Thyroid gland (tissue), 4 donors: ENCODE results near the gene RNFT2. TPM values are rescaled to one million over a fixed set of nuclear protein-coding genes. Genes with fewer than 3 reads are reported as not detected.

Experiments used
- DNase-seq, 2 donors: peaks; one replicate each; pipeline ENCODE4 v3.0.0-alpha.2; 2019
- H3K27ac ChIP-seq, 3 donors: fragments of 200-600 bp; sonication (generic); 1 replicate in 2 of 3; 2 replicates in 1 of 3; pipeline ENCODE4 v1.5.1; 2016 to 2019; ENCODE audit warnings: mild to moderate bottlenecking in 1 of 3, moderate library complexity in 1 of 3
- H3K27me3 ChIP-seq: fragments of 200-600 bp; sonication (generic); one replicate; pipeline ENCODE4 v1.5.1; 2019
- H3K36me3 ChIP-seq, 2 donors: fragments of 200-600 bp; sonication (generic); one replicate each; pipeline ENCODE4 v1.5.1; 2016 to 2019
- H3K4me1 ChIP-seq, 2 donors: fragments of 200-600 bp; sonication (generic); one replicate each; pipeline ENCODE4 v1.5.1; 2017 to 2019
- H3K4me3 ChIP-seq, 3 donors: fragments of 200-600 bp; sonication (generic); replicated peaks in 1 of 3; 1 replicate in 2 of 3; 2 replicates in 1 of 3; pipeline ENCODE4 v1.5.1; 2016; ENCODE audit warnings: mild to moderate bottlenecking in 1 of 3
- H3K9me3 ChIP-seq: fragments of 200-600 bp; sonication (generic); one replicate; pipeline ENCODE4 v1.5.1; 2017
- CTCF ChIP-seq, 6 experiments: fragments of 200-600 bp in 3 of 6; fragments of 450-650 bp in 3 of 6; sonication (generic) in 3 of 6; IDR thresholded peaks; one replicate each; pipeline ENCODE4 v1.5.1; 2016 to 2019; ENCODE audit warnings: antibody characterized with exemption in 6 of 6, mild to moderate bottlenecking in 2 of 6, inconsistent platforms in 1 of 6, moderate library complexity in 1 of 6
- POLR2A ChIP-seq, 2 donors: fragments of 450-650 bp; IDR thresholded peaks; one replicate each; pipeline ENCODE4 v1.6.1; 2017; ENCODE audit warnings: antibody characterized with exemption in 2 of 2, mild to moderate bottlenecking in 2 of 2, moderate library complexity in 1 of 2
- WGBS, 2 donors: methylation state at CpG; one replicate each; pipeline ENCODE4 v1.1.5; 2017; 5-methylcytosine and 5-hydroxymethylcytosine counted together
- intact Hi-C: fragments of 100-400 bp; cut with DNase I; formaldehyde crosslinking; loops from one replicate; pipeline ENCODE4 v1.15.1; 2023
- total RNA-seq, 4 donors: library from RNA; depleted of rRNA; stranded (reverse); fragments of >200 nt; gene quantifications; one replicate each; pipeline ENCODE4 v1.2.3, GENCODE V29; 2016

RNFT2 gene
- total RNA-seq, 4 donors from 2014 or later = 2.3 to 5.0 (median 4.5) TPM

- no peak overlapping the region for H3K27ac ChIP-seq
- 67 to 69% methylated on average over 8 of the region's 8 CpGs for WGBS, 2 donors
Measured at GRCh38 chr12:116821291-116821690, 83.2 kb downstream of the RNFT2 start.

GRCh38 chr12:116827432-116827831, 89.3 kb downstream of the RNFT2 start:
- H3K4me1 ChIP-seq = no peaks in the 10 kb centered on the region
- H3K27ac ChIP-seq = no peak overlapping the region
- H3K9me3 ChIP-seq = no peaks in the 10 kb centered on the region
- H3K4me3 ChIP-seq = no peak overlapping the region
- no peak for TF ChIP-seq POLR2A (IDR thresholded peaks at IDR 0.05)
- TF ChIP-seq CTCF (IDR thresholded peaks at IDR 0.05) = no peak
- intact Hi-C loops = no loop called here
- H3K36me3 ChIP-seq = no peaks in the 10 kb centered on the region
- no peak for DNase-seq
- no peaks in the 10 kb centered on the region for H3K27me3 ChIP-seq
- 94 to 95% methylated on average over 4 of the region's 4 CpGs for WGBS, 2 donors

More at GRCh38 chr12:116821291-116821690, 83.2 kb downstream of the RNFT2 start:
- no peaks in the 10 kb centered on the region for H3K36me3 ChIP-seq
- no peak overlapping the region for H3K4me3 ChIP-seq
- peaks cover 5 to 8% of the 10 kb centered on the region in 2 donors for H3K4me1 ChIP-seq
- no peaks in the 10 kb centered on the region for H3K9me3 ChIP-seq
- H3K27me3 ChIP-seq = no peaks in the 10 kb centered on the region
- TF ChIP-seq CTCF (IDR thresholded peaks at IDR 0.05) = no peak
- no peak for DNase-seq
- intact Hi-C loops = no loop called here

GRCh38 chr12:116832353-116832752, 94.2 kb downstream of the RNFT2 start:
- Histone ChIP-seq H3K4me1 (no peaks in the 10 kb centered on the region), H3K27ac (no peak overlapping the region), H3K27me3 (no peaks in the 10 kb centered on the region), H3K4me3 (no peak overlapping the region), H3K9me3 (no peaks in the 10 kb centered on the region), H3K36me3 (no peaks in the 10 kb centered on the region)
- no peak for DNase-seq
- intact Hi-C loops = no loop called here
- no peak for TF ChIP-seq CTCF (IDR thresholded peaks at IDR 0.05)
- TF ChIP-seq POLR2A (IDR thresholded peaks at IDR 0.05) = no peak
- WGBS, 2 donors = 89 to 94% methylated on average over 6 of the region's 6 CpGs

GRCh38 chr12:116833474-116833873, 95.4 kb downstream of the RNFT2 start:
- H3K27me3 ChIP-seq = no peaks in the 10 kb centered on the region
- TF ChIP-seq POLR2A (IDR thresholded peaks at IDR 0.05) (no peak), CTCF (IDR thresholded peaks at IDR 0.05) (no peak)
- no peak overlapping the region for H3K27ac ChIP-seq
- H3K36me3 ChIP-seq = no peaks in the 10 kb centered on the region
- no peaks in the 10 kb centered on the region for H3K4me1 ChIP-seq
- WGBS, 2 donors = 88 to 92% methylated on average over 4 to 9 of the region's 10 CpGs
- no peaks in the 10 kb centered on the region for H3K9me3 ChIP-seq
- H3K4me3 ChIP-seq = no peak overlapping the region
- intact Hi-C loops = no loop called here
- DNase-seq = no peak

GRCh38 chr12:116835484-116835883, 97.4 kb downstream of the RNFT2 start:
- Histone ChIP-seq H3K27me3 (no peaks in the 10 kb centered on the region), H3K36me3 (no peaks in the 10 kb centered on the region), H3K27ac (no peak overlapping the region), H3K9me3 (no peaks in the 10 kb centered on the region), H3K4me3 (no peak overlapping the region), H3K4me1 (no peaks in the 10 kb centered on the region)
- WGBS, 2 donors = 75 to 93% methylated on average over 1 of the region's 1 CpG
- intact Hi-C loops = no loop called here
- no peak for DNase-seq
- TF ChIP-seq POLR2A (IDR thresholded peaks at IDR 0.05) (no peak), CTCF (IDR thresholded peaks at IDR 0.05) (no peak)
